B cell (primary cell): Measurements from ENCODE around the gene ALG1. TPM values are rescaled to one million over a fixed set of nuclear protein-coding genes. Genes with fewer than 3 reads are reported as not detected.

Experiments
- ATAC-seq: fragments of 200-7000 bp; cut with Tn5 transposase; one replicate; pipeline ENCODE4 v1.10.0; 2021; ENCODE audit warnings: low read depth, mild to moderate bottlenecking, moderate number of reproducible peaks, moderate library complexity
- CTCF ChIA-PET: fragments of 350-600 bp; sonication (Branson Sonifier 250); formaldehyde crosslinking; loops from one replicate; lab custom pipeline; 2021; ENCODE audit warnings: antibody characterized with exemption, inconsistent platforms; lab: Charles Lee
- POLR2A ChIA-PET: fragments of 350-600 bp; sonication (Branson Sonifier 250); formaldehyde crosslinking; loops from one replicate; lab custom pipeline; 2021; ENCODE audit warnings: antibody characterized with exemption; lab: Charles Lee
- DNase-seq: peaks from one replicate; pipeline ENCODE4 v3.0.0; 2013
- H2AFZ ChIP-seq: 2 replicates; pipeline ENCODE4 v1.6.1; 2012; ENCODE audit warnings: mild to moderate bottlenecking, low read depth, low read length; ENCODE audit not compliant: insufficient read depth, poor library complexity, severe bottlenecking
- H3K27ac ChIP-seq, 2 donors: 1 replicate in 1 of 2; 2 replicates in 1 of 2; pipeline ENCODE4 v1.5.1; 2012 to 2013; ENCODE audit warnings: low read length in 2 of 2, mild to moderate bottlenecking in 2 of 2, moderate library complexity in 1 of 2
- H3K27me3 ChIP-seq, 4 experiments: fragments of 200-600 bp in 1 of 4; sonication (generic) in 1 of 4; replicated peaks in 1 of 4; 1 replicate in 2 of 4; 2 replicates in 2 of 4; pipeline versions ENCODE4 v1.6.1 to v1.7.0; 2013 to 2016; ENCODE audit warnings: low read length in 3 of 4, mild to moderate bottlenecking in 2 of 4, mixed read lengths in 1 of 4, moderate library complexity in 1 of 4; ENCODE audit not compliant: insufficient read depth in 4 of 4, control insufficient read depth in 3 of 4; ENCODE audit errors: control extremely low read depth in 1 of 4
- H3K36me3 ChIP-seq, 2 experiments: replicated peaks in 1 of 2; 1 replicate in 1 of 2; 2 replicates in 1 of 2; pipeline versions ENCODE4 v1.6.1 to v1.7.1; 2013; ENCODE audit warnings: low read length in 1 of 2; ENCODE audit not compliant: insufficient read depth in 2 of 2, control insufficient read depth in 1 of 2; ENCODE audit errors: control extremely low read depth in 1 of 2, extremely low read depth in 1 of 2
- H3K4me1 ChIP-seq, 2 donors: fragments of 200-600 bp in 1 of 2; sonication (generic) in 1 of 2; 1 replicate in 1 of 2; 2 replicates in 1 of 2; pipeline versions ENCODE4 v1.5.1 to v1.6.1; 2013 to 2017; ENCODE audit warnings: low read length in 2 of 2; ENCODE audit not compliant: control insufficient read depth in 2 of 2, insufficient read depth in 2 of 2
- H3K4me2 ChIP-seq: replicated peaks from 2 replicates; pipeline ENCODE3; 2012; ENCODE audit warnings: mild to moderate bottlenecking, low read depth, low read length; ENCODE audit not compliant: poor library complexity, severe bottlenecking
- H3K4me3 ChIP-seq, 5 experiments: fragments of 200-600 bp in 1 of 5; sonication (generic) in 1 of 5; 1 replicate in 3 of 5; 2 replicates in 2 of 5; pipeline versions ENCODE4 v1.5.1 to v1.7.0; 2011 to 2016; ENCODE audit warnings: low read length in 4 of 5, mild to moderate bottlenecking in 4 of 5, low read depth in 2 of 5, control low read depth in 1 of 5, moderate library complexity in 1 of 5; ENCODE audit not compliant: insufficient read depth in 1 of 5; ENCODE audit errors: control extremely low read depth in 1 of 5, extremely low read depth in 1 of 5
- H3K79me2 ChIP-seq: fragments of 200-600 bp; sonication (generic); one replicate; pipeline ENCODE4 v1.6.0; 2016; ENCODE audit warnings: low read length; ENCODE audit not compliant: control insufficient read depth, insufficient read depth
- H3K9ac ChIP-seq: fragments of 200-600 bp; sonication (generic); 2 replicates; pipeline ENCODE4 v1.6.1; 2017; ENCODE audit warnings: mild to moderate bottlenecking, low read length, moderate library complexity
- H3K9me3 ChIP-seq, 3 donors: one replicate each; pipeline versions ENCODE4 v1.6.1 to v1.7.1; 2013; ENCODE audit warnings: low read length in 2 of 3; ENCODE audit not compliant: control insufficient read depth in 2 of 3, insufficient read depth in 1 of 3; ENCODE audit errors: control extremely low read depth in 1 of 3
- H4K20me1 ChIP-seq: 2 replicates; pipeline ENCODE4 v1.6.0; 2012; ENCODE audit warnings: mild to moderate bottlenecking, low read length; ENCODE audit not compliant: insufficient read depth, control insufficient read depth, poor library complexity, severe bottlenecking
- H3K27ac Mint-ChIP-seq: one replicate; pipeline ENCODE4 v1.8.0; 2021; ENCODE audit warnings: mixed read lengths
- H3K27me3 Mint-ChIP-seq: one replicate; pipeline ENCODE4 v1.8.0; 2021; ENCODE audit warnings: mixed read lengths
- H3K4me1 Mint-ChIP-seq: one replicate; pipeline ENCODE4 v1.8.0; 2021; ENCODE audit warnings: mixed read lengths
- H3K4me3 Mint-ChIP-seq: one replicate; pipeline ENCODE4 v1.8.0; 2021; ENCODE audit warnings: mixed read lengths
- H3K9me3 Mint-ChIP-seq: one replicate; pipeline ENCODE4 v1.8.0; 2022; ENCODE audit warnings: mixed read lengths; ENCODE audit not compliant: insufficient read depth
- EZH2 ChIP-seq: IDR thresholded peaks from 2 replicates; pipeline ENCODE4 v1.6.1; 2012; ENCODE audit warnings: borderline replicate concordance, low read depth, mild to moderate bottlenecking, moderate library complexity, low read length; ENCODE audit not compliant: insufficient read depth, poor library complexity, severe bottlenecking
- WGBS: methylation state at CpG from one replicate; pipeline ENCODE4 v1.1.5; 2013; ENCODE audit warnings: missing lambda C conversion rate; ENCODE audit not compliant: insufficient coverage; 5-methylcytosine and 5-hydroxymethylcytosine counted together
- intact Hi-C: fragments of 100-400 bp; cut with micrococcal nuclease; formaldehyde crosslinking; loops from one replicate; pipeline ENCODE4 v1.10.0; 2022
- polyA plus RNA-seq: library from polyadenylated mRNA; depleted of rRNA; stranded (reverse); fragments of >200 nt; gene quantifications from 2 replicates; pipeline ENCODE4 v1.2.3, GENCODE V29; 2012
- total RNA-seq, 2 donors: library from RNA; stranded (reverse); fragments of 120-200 nt in 1 of 2; gene quantifications; 1 replicate in 1 of 2; 2 replicates in 1 of 2; pipeline versions ENCODE4 v1.2.3 to v1.2.4, GENCODE V29; 2013 to 2022
- TF ChIP-seq, protein P1 (sequence below): fragments of 200-600 bp; IDR thresholded peaks from one replicate; pipeline ENCODE4 v1.8.0; 2022; ENCODE audit warnings: antibody characterized with exemption, mild to moderate bottlenecking

ALG1 gene
- total and polyA plus RNA-seq, 2 donors (not counting 1 experiment from before 2014, with no cell fraction given), result 12.2 to 24.2 TPM

DNA sequence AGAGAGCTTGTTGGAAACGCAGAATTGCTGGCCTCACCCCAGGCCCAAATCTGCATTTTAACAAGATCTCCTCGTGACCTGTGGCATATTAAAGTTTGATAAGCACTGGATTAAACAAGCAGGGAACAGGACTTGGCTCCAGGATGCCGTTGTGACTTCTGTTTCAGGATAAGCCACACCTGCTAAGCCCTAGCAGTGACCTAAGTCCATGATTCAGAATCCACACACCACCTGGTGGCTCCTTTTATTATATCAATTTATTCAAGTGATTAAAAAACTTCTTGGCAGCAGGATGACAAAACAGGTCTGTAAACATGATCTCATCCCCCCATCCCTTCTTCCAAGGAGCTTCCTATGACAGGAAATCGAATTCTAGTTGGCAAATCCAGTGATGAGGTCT lies 47.0 kb upstream of the ALG1 start:
- 90% methylated on average over 4 of the region's 4 CpGs for WGBS
- Histone ChIP-seq H3K27ac (no peak overlapping the region), H3K4me1 (no peaks in the 10 kb centered on the region), H3K27me3 (no peaks in the 10 kb centered on the region), H2AFZ (no peak overlapping the region), H3K79me2 (no peaks in the 10 kb centered on the region), H3K9me3 (no peaks in the 10 kb centered on the region), H4K20me1 (no peaks in the 10 kb centered on the region), H3K36me3 (peaks cover 0 to 19% of the 10 kb centered on the region in 2 experiments), H3K4me3 (no peak overlapping the region), H3K4me2 (no peak overlapping the region), H3K9ac (no peak overlapping the region)
- Mint-ChIP-seq H3K4me1 (no peaks in the 10 kb centered on the region), H3K27me3 (no peaks in the 10 kb centered on the region), H3K9me3 (no peaks in the 10 kb centered on the region), H3K27ac (no peak overlapping the region), H3K4me3 (no peak overlapping the region)
- ATAC-seq, result no peak
- DNase-seq, result no peak
- intact Hi-C loops, result no loop called here
- ChIA-PET POLR2A (interaction anchor here (0.6 kb wide), 1 partner anchor 10 kb away, joined by 10 read pairs; no protein-coding TSS in a partner anchor), CTCF (interaction anchor here (1.3 kb wide), 1 partner anchor 10 kb away, joined by 4 read pairs; the partner anchor contains the start of gene NAGPA)
- no peak for TF ChIP-seq EZH2
- TF ChIP-seq, protein P1, sequence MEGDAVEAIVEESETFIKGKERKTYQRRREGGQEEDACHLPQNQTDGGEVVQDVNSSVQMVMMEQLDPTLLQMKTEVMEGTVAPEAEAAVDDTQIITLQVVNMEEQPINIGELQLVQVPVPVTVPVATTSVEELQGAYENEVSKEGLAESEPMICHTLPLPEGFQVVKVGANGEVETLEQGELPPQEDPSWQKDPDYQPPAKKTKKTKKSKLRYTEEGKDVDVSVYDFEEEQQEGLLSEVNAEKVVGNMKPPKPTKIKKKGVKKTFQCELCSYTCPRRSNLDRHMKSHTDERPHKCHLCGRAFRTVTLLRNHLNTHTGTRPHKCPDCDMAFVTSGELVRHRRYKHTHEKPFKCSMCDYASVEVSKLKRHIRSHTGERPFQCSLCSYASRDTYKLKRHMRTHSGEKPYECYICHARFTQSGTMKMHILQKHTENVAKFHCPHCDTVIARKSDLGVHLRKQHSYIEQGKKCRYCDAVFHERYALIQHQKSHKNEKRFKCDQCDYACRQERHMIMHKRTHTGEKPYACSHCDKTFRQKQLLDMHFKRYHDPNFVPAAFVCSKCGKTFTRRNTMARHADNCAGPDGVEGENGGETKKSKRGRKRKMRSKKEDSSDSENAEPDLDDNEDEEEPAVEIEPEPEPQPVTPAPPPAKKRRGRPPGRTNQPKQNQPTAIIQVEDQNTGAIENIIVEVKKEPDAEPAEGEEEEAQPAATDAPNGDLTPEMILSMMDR, result no peak

DNA sequence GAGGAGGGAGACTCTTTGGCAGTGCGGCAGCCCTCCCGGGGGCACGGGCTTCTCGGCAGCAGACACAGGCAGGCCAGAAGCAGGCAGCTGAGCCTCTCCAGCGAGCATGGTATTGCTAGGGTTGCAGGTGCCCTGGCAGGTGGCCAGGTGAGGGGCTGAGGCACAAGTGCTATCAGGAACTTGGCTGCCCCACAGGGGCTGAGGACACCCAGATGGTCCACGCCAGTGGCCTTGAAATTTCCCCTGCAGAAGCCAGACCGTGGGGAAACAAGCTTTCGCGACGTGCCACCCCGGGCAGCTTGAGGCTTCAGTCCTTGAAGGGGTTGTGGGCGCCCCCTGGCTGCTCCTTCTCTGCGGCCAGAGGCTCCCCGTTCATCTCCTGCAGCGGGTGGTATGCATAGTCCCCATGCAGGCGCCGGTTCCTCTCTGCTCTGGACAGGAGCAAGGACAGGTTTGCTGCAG lies 46.4 kb upstream of the ALG1 start:
- no peaks in the 10 kb centered on the region for H4K20me1 ChIP-seq
- Mint-ChIP-seq H3K27me3 (no peaks in the 10 kb centered on the region), H3K9me3 (no peaks in the 10 kb centered on the region), H3K27ac (no peak overlapping the region), H3K4me3 (no peak overlapping the region), H3K4me1 (no peaks in the 10 kb centered on the region)
- no peak overlapping the region for H3K4me3 ChIP-seq
- CTCF ChIA-PET, result interaction anchor here (1.0 to 1.3 kb wide), 2 partner anchors 9 to 518 kb away, joined by 3 to 4 read pairs; partner anchors contain the start of gene NAGPA
- intact Hi-C loops, result no loop called here
- no peaks in the 10 kb centered on the region for H3K27me3 ChIP-seq
- WGBS, result 72% methylated on average over 17 of the region's 17 CpGs
- no peaks in the 10 kb centered on the region for H3K4me1 ChIP-seq
- H3K4me2 ChIP-seq, result no peak overlapping the region
- POLR2A ChIA-PET, result no interaction called here
- no peak for TF ChIP-seq EZH2
- TF ChIP-seq, protein P1, result no peak
- no peak overlapping the region for H3K27ac ChIP-seq
- no peaks in the 10 kb centered on the region for H3K79me2 ChIP-seq
- no peak for DNase-seq
- H3K36me3 ChIP-seq, result peaks cover 0 to 25% of the 10 kb centered on the region in 2 experiments
- H2AFZ ChIP-seq, result no peak overlapping the region
- no peak for ATAC-seq
- H3K9me3 ChIP-seq, result no peaks in the 10 kb centered on the region
- no peak overlapping the region for H3K9ac ChIP-seq
